ENCODE data around the gene IFNG.

IFNG gene

DNA sequence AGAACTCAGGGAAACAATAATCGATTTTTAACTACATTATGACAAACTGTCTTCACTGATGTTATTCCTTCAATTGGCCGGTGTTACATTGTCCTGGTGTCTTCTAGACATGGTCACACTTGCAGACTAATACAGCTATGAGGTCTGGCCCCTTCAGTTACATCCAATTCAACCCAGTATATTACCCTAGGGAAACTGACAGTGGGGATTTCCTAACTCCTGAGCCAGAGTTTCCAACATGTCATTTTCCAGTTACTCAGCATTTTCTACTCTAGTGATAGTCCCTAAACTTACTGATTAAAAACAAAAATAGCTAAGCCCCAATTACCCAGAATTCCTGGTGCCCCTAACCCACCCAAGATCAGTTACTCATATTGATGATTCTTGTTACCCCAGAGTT, 21.1 kb downstream of the IFNG start:
- no peak for TF ChIP-seq CTCF (IDR thresholded peaks at IDR 0.05; ENCODE audit: low read depth, low read length, missing control alignments)
- DNase-seq (ENCODE audit: low read depth): no peak
- in situ Hi-C loops (cut with HindIII; ENCODE audit: low sequenced_read_pairs): no loop called here

DNA sequence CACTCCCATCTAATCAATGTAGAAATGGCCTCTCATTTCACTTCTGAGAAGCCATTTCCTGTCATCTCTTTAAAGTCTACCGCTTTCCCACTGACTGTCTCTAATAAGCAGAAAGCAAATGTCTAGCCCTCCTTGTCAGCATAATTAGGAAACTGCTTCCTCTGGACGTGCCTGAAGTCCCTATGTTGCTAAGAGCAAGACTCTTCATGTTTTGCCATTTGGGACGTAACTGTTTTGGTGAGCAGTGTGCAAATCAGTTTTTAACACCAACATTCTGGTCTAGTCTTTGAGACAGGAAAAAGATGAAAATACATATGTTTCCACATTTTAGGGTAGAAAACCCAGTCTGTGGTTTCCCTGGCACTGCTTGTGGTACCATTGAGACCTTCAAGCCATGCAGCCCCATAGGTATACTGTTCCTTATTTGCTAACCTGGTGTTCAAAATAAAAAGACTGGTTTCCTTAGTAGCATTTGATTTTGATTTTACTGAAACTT, 22.2 kb downstream of the IFNG start:
- no peak for TF ChIP-seq CTCF (IDR thresholded peaks at IDR 0.05; ENCODE audit: low read depth, low read length, missing control alignments)
- no peak for DNase-seq (ENCODE audit: low read depth)
- in situ Hi-C loops (cut with HindIII; ENCODE audit: low sequenced_read_pairs): no loop called here
- H3K4me3 ChIP-seq (ENCODE audit: low read depth, low read length): no peak overlapping the region

More for the DNA sequence above, 21.1 kb downstream of the IFNG start:
- H3K4me3 ChIP-seq (ENCODE audit: low read depth, low read length): no peak overlapping the region

DNA sequence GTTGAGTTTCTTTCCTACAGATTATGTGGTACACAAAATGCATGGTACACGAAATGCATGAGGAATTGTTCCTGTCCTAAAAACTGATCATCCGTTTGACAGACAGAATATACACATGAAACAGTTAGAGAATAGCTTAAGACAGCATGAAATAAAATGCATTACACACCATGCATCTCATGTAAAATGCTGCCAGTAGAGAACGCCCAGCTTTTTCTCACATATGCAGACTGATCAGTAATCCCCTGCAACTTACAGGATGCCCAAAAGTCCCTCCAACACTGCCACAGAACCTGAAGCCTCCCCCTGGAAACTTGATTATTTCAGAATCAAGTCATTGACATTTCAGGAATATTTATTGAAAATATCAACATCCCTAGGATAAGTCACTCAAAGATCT, 24.0 kb downstream of the IFNG start:
- no peak overlapping the region for H3K4me3 ChIP-seq (ENCODE audit: low read depth, low read length)
- DNase-seq (ENCODE audit: low read depth): no peak
- no peak for TF ChIP-seq CTCF (IDR thresholded peaks at IDR 0.05; ENCODE audit: low read depth, low read length, missing control alignments)
- in situ Hi-C loops (cut with HindIII; ENCODE audit: low sequenced_read_pairs): no loop called here

GRCh38 chr12:68131867-68132414, 27.6 kb downstream of the IFNG start:
- DNase-seq (ENCODE audit: low read depth): no peak
- TF ChIP-seq CTCF (IDR thresholded peaks at IDR 0.05; ENCODE audit: low read depth, low read length, missing control alignments): no peak

GRCh38 chr12:68129979-68130378, 29.6 kb downstream of the IFNG start:
- DNase-seq (ENCODE audit: low read depth): no peak
- H3K4me3 ChIP-seq (ENCODE audit: low read depth, low read length): no peak overlapping the region
- in situ Hi-C loops (cut with HindIII; ENCODE audit: low sequenced_read_pairs): no loop called here
- TF ChIP-seq CTCF (IDR thresholded peaks at IDR 0.05; ENCODE audit: low read depth, low read length, missing control alignments): no peak

More at GRCh38 chr12:68131867-68132414, 27.6 kb downstream of the IFNG start:
- no peak overlapping the region for H3K4me3 ChIP-seq (ENCODE audit: low read depth, low read length)
- in situ Hi-C loops (cut with HindIII; ENCODE audit: low sequenced_read_pairs): no loop called here

DNA sequence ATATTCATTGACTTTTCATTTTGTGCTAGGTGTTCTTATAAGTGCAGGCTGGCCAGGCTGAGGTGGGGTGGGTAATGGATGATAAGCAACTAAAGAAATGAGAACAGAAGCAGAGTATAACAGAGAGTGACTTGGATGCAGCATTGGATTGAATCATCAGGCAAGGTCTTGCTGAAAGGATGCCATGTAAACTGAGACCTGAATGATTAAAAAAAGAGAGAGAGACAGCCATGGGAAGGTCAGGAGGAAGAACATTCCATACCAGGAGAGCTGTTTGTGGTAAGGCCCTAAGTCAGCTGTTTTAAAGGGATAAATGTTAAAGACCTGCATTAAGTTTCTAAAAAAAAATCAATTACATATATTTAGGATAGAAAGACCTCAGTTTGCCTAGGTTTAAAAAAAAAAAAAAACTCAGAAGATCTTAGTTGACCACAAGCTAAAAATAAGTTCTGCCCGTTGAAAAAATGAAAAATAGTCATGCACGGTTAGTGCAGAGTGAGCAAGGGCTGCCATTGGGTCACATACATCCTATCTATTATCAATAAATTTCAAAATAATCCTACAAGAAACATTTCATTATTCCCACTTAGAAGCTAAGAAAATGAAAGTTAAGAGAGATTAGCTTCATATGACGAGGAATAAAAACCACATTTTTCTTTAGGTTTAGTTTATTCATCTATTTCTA, 37.2 kb downstream of the IFNG start:
- in situ Hi-C loops (cut with HindIII; ENCODE audit: low sequenced_read_pairs): no loop called here

More for the DNA sequence above, 37.2 kb downstream of the IFNG start:
- no peak for DNase-seq (ENCODE audit: low read depth)
- no peak for TF ChIP-seq CTCF (IDR thresholded peaks at IDR 0.05; ENCODE audit: low read depth, low read length, missing control alignments)
- H3K4me3 ChIP-seq (ENCODE audit: low read depth, low read length): no peak overlapping the region

Data from astrocyte of the cerebellum (primary cell).